Measurements from ENCODE around the gene REM1.
"Not testable (repeated sequence)": the region's sequence is repeated elsewhere in the genome, so short reads cannot be mapped to it uniquely, and the experiment has no call there.

The REM1 gene

GRCh38 chr20:31485450-31486339, 10.6 kb downstream of the REM1 start:
- DNase-seq (ENCODE audit: low read depth, low spot score) = peak; percentile 81

GRCh38 chr20:31488115-31488514, 13.0 kb downstream of the REM1 start:
- no peak for DNase-seq (ENCODE audit: low read depth, low spot score)

- no peak for DNase-seq (ENCODE audit: low read depth, low spot score)
Measured at GRCh38 chr20:31489152-31489551, 14.1 kb downstream of the REM1 start.

GRCh38 chr20:31490752-31491151, 15.7 kb downstream of the REM1 start:
- no peak for DNase-seq (ENCODE audit: low read depth, low spot score)

GRCh38 chr20:31494131-31494530, 19.0 kb downstream of the REM1 start:
- no peak for DNase-seq (ENCODE audit: low read depth, low spot score)

GRCh38 chr20:31496761-31497295, 21.7 kb downstream of the REM1 start:
- no peak for DNase-seq (ENCODE audit: low read depth, low spot score)

- DNase-seq (ENCODE audit: low read depth, low spot score) = no peak
Measured at GRCh38 chr20:31497838-31498540, 22.9 kb downstream of the REM1 start.

- no peak for DNase-seq (ENCODE audit: low read depth, low spot score)
Measured at GRCh38 chr20:31500527-31500926, 25.4 kb downstream of the REM1 start.

DNA sequence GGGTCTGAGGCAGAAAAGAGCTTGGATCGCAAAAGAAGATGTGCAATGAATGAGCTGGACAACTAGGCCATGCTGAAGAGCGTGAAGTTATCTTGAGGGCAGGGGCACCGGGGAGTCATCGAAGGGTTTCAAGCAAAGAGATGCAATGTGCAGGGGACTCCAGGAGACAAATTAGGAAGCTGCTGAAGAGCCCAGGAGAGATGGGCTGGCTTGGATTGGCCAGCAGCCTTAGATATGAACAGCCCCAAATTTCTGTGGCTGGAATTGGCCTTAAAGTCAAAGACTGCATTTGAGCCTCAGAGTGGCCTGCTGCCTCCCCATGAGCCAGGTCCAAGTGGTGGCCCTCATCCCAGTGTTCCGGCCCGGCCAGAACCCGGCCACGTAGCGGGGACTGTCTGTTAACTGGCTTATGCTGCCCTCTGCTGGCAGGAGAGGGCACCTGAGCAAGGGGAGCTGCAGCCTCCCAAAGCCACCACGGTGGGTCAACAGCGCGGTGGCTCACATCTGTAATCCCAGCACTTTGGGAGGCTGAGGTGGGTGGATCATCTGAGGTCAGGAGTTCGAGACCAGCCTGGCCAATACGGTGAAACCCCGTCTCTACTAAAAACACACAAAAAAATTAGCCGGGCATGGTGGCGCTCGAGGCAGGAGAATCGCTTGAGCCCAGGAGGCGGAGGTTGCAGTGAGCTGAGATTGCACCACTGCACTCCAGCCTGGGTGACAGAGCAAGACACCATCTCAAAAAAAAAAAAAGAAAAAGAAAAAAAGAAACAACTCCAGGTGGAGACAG, 28.0 kb downstream of the REM1 start:
- DNase-seq (ENCODE audit: low read depth, low spot score) = peak; percentile 88

- no peak for DNase-seq (ENCODE audit: low read depth, low spot score)
Measured at GRCh38 chr20:31505903-31506302, 30.8 kb downstream of the REM1 start.

- no peak for DNase-seq (ENCODE audit: low read depth, low spot score)
Measured at GRCh38 chr20:31508517-31509244, 33.6 kb downstream of the REM1 start.

DNA sequence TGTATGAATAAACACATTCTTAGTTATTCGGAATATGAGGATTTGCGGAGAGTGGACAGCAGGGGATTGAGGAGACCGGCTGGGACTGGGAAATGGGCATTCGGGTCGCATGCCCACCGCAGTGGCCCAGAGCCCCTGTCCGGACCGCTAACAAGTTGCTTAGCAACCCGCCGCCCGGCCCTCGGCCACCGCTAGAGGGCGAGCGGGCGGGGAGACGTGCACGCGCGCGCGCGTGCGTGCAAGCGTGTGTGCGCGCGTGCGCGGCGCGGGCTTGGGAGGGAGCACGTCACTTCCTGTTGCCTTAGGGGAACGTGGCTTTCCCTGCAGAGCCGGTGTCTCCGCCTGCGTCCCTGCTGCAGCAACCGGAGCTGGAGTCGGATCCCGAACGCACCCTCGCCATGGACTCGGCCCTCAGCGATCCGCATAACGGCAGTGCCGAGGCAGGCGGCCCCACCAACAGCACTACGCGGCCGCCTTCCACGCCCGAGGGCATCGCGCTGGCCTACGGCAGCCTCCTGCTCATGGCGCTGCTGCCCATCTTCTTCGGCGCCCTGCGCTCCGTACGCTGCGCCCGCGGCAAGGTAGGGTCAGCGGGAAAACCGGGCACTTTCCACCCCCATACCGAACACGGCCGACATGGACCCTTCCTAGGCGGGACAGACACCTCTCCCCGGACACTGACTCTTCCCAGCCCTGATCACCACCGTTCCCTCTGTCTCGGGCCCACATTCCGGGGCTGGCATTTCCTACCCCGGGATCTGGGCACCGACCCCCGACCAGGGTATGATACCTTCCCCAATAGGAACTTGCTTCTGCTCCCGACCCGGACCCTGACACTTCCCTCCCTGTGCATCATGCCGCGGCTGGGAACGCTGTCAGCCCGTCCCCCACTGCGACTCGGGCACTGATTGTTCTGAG, 39.3 kb downstream of the REM1 start, which contains the start of gene HM13:
HM13 (plus strand) TSS at position 289 of the 918 bp plus-strand sequence; CDS start at position 399, 110 bp downstream.
- DNase-seq (ENCODE audit: low read depth, low spot score) = peak; percentile 98

- DNase-seq (ENCODE audit: low read depth, low spot score) = no peak
Measured at GRCh38 chr20:31515072-31515774, 40.1 kb downstream of the REM1 start.

- DNase-seq (ENCODE audit: low read depth, low spot score) = no peak
Measured at GRCh38 chr20:31515775-31516107, 40.7 kb downstream of the REM1 start.

DNA sequence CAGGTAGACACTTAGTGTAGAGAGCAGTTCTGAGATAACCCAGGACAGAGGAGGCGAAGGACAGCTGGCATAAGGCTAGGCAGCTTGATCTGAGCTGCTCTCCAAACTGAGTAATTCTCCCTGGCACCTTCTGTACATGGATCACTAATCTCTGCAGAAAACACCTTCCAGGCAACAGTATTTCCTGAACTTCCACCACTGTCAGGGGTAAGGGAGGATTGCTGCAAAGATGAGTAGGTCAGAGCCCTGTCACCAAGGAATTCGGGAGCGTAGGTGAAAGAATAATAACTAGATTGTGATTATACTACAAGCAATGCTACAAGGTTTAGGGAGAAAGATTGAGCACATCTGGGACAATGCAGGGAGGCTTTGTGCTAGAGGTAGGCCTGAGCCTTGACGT, 41.1 kb downstream of the REM1 start:
- no peak for DNase-seq (ENCODE audit: low read depth, low spot score)

- no peak for DNase-seq (ENCODE audit: low read depth, low spot score)
Measured at GRCh38 chr20:31516651-31517050, 41.6 kb downstream of the REM1 start.

- peak; percentile 53 for DNase-seq (ENCODE audit: low read depth, low spot score)
Measured at GRCh38 chr20:31517373-31517772, 42.3 kb downstream of the REM1 start.

DNA sequence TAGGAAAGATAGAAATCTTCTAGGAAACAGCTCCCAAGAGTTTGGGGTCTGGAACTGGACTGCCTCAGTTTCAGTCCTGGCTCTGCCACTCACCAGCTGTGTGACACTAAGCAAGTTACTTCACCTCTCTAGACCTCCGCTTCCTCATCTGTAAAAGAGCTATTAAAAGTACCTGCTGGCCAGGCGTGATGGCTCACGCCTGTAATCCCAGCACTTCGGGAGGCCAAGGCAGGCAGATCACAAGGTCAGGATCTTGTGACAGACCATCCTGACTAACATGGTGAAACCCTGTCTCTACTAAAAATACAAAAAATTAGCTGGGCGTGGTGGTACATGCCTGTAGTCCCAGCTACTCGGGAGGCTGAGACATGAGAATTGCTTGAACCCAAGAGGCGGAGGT, 46.2 kb downstream of the REM1 start:
- not testable (repeated sequence) for DNase-seq (ENCODE audit: low read depth, low spot score)

DNA sequence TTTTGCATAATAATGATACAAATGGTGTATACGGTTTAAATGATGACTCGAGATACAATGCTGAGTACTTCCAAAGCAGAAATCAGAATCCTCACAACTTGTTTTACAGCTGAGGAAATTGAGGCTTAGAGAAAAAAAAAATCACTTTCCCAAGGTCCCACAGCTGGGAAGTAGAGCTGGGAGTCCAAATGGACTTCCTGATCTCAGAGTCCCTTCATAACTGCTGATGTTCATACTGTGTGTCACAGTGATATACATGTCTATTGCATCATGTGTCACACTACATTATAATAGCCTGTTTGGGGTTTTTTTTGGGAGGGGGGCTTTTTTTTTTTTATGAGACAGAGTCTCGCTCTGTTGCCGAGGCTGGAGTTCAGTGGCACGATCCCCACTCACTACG, 47.6 kb downstream of the REM1 start:
- no peak for DNase-seq (ENCODE audit: low read depth, low spot score)

Measured in astrocyte of the hippocampus (primary cell).